A549 (cell line): Measurements from ENCODE around the gene PSMB10. TPM values are rescaled to one million over a fixed set of nuclear protein-coding genes. Genes with fewer than 3 reads are reported as not detected.

Source experiments
- ATAC-seq, 2 experiments: fragments of 200-7000 bp in 1 of 2; fragments of >200 bp in 1 of 2; cut with Nextera tagmentation in 1 of 2; cut with Tn5 transposase in 1 of 2; 3 replicates each; pipeline versions ENCODE4 v1.8.0 to v1.9.1; 2018 to 2020; ENCODE audit warnings: mild to moderate bottlenecking in 1 of 2, moderate library complexity in 1 of 2
- CTCF ChIA-PET: fragments of 300-600 bp; sonication (Branson Sonifier 250); formaldehyde crosslinking; extraction: SDS; loops from one replicate; lab custom pipeline; 2021; ENCODE audit warnings: antibody characterized with exemption, inconsistent platforms; lab: Yijun Ruan, JAX
- POLR2A ChIA-PET: fragments of 350-600 bp; formaldehyde crosslinking; extraction: SDS; loops from one replicate; lab custom pipeline; 2021; ENCODE audit warnings: antibody characterized with exemption, inconsistent platforms; lab: Yijun Ruan, JAX
- DNase-seq, 2 experiments: peaks; one replicate each; pipeline versions ENCODE4 v3.0.0 to v3.0.0-alpha.2; 2011 to 2016; ENCODE audit warnings: low read depth in 1 of 2, low spot score in 1 of 2
- FAIRE-seq: peaks from 2 replicates; lab custom pipeline; 2011; peaks lifted over from hg19 to GRCh38; lab: Jason Lieb, UNC
- H3K27ac ChIP-seq, 2 experiments: fragments of >200 bp; sonication (Bioruptor Twin); formaldehyde crosslinking; 3 replicates each; pipeline ENCODE4 v1.5.1; 2016 to 2017
- H3K4me1 ChIP-seq: fragments of >200 bp; sonication (Bioruptor Twin); formaldehyde crosslinking; 3 replicates; pipeline ENCODE4 v1.6.1; 2016
- H3K4me2 ChIP-seq: fragments of >200 bp; sonication (Bioruptor Twin); formaldehyde crosslinking; 3 replicates; pipeline ENCODE4 v1.6.1; 2016
- H3K4me3 ChIP-seq: fragments of >200 bp; sonication (Bioruptor Twin); formaldehyde crosslinking; 3 replicates; pipeline ENCODE4 v1.5.1; 2016
- H3K9me3 ChIP-seq: fragments of >200 bp; sonication (Bioruptor Twin); formaldehyde crosslinking; 3 replicates; pipeline ENCODE4 v1.6.1; 2016
- BCL3 ChIP-seq: fragments of >200 bp; sonication (Bioruptor Twin); formaldehyde crosslinking; IDR thresholded peaks from 3 replicates; pipeline ENCODE4 v1.6.1; 2016
- BHLHE40 ChIP-seq: IDR thresholded peaks from 2 replicates; pipeline ENCODE4 v1.6.1; 2012; ENCODE audit warnings: low read depth, low read length, inconsistent platforms
- CHD2 ChIP-seq: fragments of 150-350 bp; IDR thresholded peaks from 2 replicates; pipeline ENCODE4 v1.6.1; 2014; ENCODE audit warnings: low read length; ENCODE audit not compliant: partially characterized antibody
- CHD4 ChIP-seq: fragments of 200-600 bp; sonication (generic); IDR thresholded peaks from 2 replicates; pipeline ENCODE4 v1.6.1; 2016; ENCODE audit warnings: antibody characterized with exemption, mild to moderate bottlenecking, borderline replicate concordance
- EHMT2 ChIP-seq: fragments of 200-600 bp; sonication (generic); IDR thresholded peaks from 2 replicates; pipeline ENCODE4 v1.6.1; 2016; ENCODE audit warnings: antibody characterized with exemption, low read depth, mild to moderate bottlenecking, moderate library complexity
- EP300 ChIP-seq, 2 experiments: fragments of >200 bp; sonication (Bioruptor Twin); formaldehyde crosslinking; IDR thresholded peaks; 2 replicates in 1 of 2; 3 replicates in 1 of 2; pipeline ENCODE4 v1.6.1; 2016 to 2017
- ESRRA ChIP-seq: fragments of 150-350 bp; IDR thresholded peaks from 2 replicates; pipeline ENCODE4 v1.6.1; 2014; ENCODE audit warnings: mild to moderate bottlenecking, low read length, borderline replicate concordance
- FOXS1 ChIP-seq: fragments of 250-450 bp; sonication (Bioruptor Pico); IDR thresholded peaks from 2 replicates; pipeline ENCODE4 v1.5.0; 2020; ENCODE audit warnings: mild to moderate bottlenecking, moderate library complexity
- GATA3 ChIP-seq: IDR thresholded peaks from 2 replicates; pipeline ENCODE4 v1.6.1; 2012; ENCODE audit warnings: borderline replicate concordance
- HDAC2 ChIP-seq: fragments of 200-600 bp; sonication (generic); IDR thresholded peaks from 2 replicates; pipeline ENCODE4 v1.6.1; 2016
- HEYL ChIP-seq: fragments of 250-450 bp; sonication (Bioruptor Pico); IDR thresholded peaks from 2 replicates; pipeline ENCODE4 v1.8.0; 2021; ENCODE audit warnings: mild to moderate bottlenecking, moderate library complexity
- HOXB5 ChIP-seq: fragments of 250-450 bp; sonication (Bioruptor Pico); IDR thresholded peaks from 2 replicates; pipeline ENCODE4 v1.5.0; 2020; ENCODE audit warnings: mild to moderate bottlenecking, moderate library complexity
- JUN ChIP-seq, 2 experiments: fragments of >200 bp; sonication (Bioruptor Twin); formaldehyde crosslinking; IDR thresholded peaks; 2 replicates in 1 of 2; 3 replicates in 1 of 2; pipeline ENCODE4 v1.6.1; 2016 to 2017
- JUNB ChIP-seq: fragments of >200 bp; sonication (Bioruptor Twin); formaldehyde crosslinking; IDR thresholded peaks from 2 replicates; pipeline ENCODE4 v1.6.1; 2016
- KDM5A ChIP-seq: fragments of 200-600 bp; sonication (generic); IDR thresholded peaks from 2 replicates; pipeline ENCODE4 v1.6.1; 2016; ENCODE audit warnings: antibody characterized with exemption, mild to moderate bottlenecking
- MAFK ChIP-seq: fragments of 450-650 bp; IDR thresholded peaks from 2 replicates; pipeline ENCODE4 v1.6.1; 2014; ENCODE audit not compliant: partially characterized antibody
- MAX ChIP-seq: IDR thresholded peaks from 2 replicates; pipeline ENCODE4 v1.6.1; 2012
- MAZ ChIP-seq: fragments of 150-350 bp; IDR thresholded peaks from 2 replicates; pipeline ENCODE4 v1.6.1; 2014; ENCODE audit warnings: antibody characterized with exemption, low read depth, low read length, borderline replicate concordance
- MYC ChIP-seq: IDR thresholded peaks from 2 replicates; pipeline ENCODE4 v1.6.1; 2012; ENCODE audit warnings: mild to moderate bottlenecking, inconsistent platforms, low read length, improper control_type of control experiment, borderline replicate concordance
- PBX3 ChIP-seq: IDR thresholded peaks from 2 replicates; pipeline ENCODE4 v1.6.1; 2012
- PHF8 ChIP-seq: fragments of 200-600 bp; sonication (generic); IDR thresholded peaks from 2 replicates; pipeline ENCODE4 v1.6.1; 2016; ENCODE audit warnings: low read depth, mild to moderate bottlenecking, antibody characterized with exemption, moderate library complexity, borderline replicate concordance
- POLR2A ChIP-seq: IDR thresholded peaks from 2 replicates; pipeline ENCODE4 v1.6.1; 2012; ENCODE audit warnings: mild to moderate bottlenecking, low read length
- RCOR1 ChIP-seq: fragments of 150-350 bp; IDR thresholded peaks from 2 replicates; pipeline ENCODE4 v1.6.1; 2014; ENCODE audit warnings: antibody characterized with exemption, low read length, low read depth
- RFX5 ChIP-seq: fragments of 450-650 bp; IDR thresholded peaks from 2 replicates; pipeline ENCODE4 v1.7.1; 2014; ENCODE audit warnings: antibody characterized with exemption, mild to moderate bottlenecking, moderate library complexity
- RNF2 ChIP-seq: fragments of 200-600 bp; sonication (generic); IDR thresholded peaks from 2 replicates; pipeline ENCODE4 v1.6.1; 2016; ENCODE audit warnings: low read depth, mild to moderate bottlenecking, antibody characterized with exemption, moderate library complexity, borderline replicate concordance
- SMC3 ChIP-seq: fragments of >200 bp; sonication (Bioruptor Twin); formaldehyde crosslinking; IDR thresholded peaks from 3 replicates; pipeline ENCODE4 v1.6.1; 2018; ENCODE audit warnings: inconsistent platforms
- SREBF2 ChIP-seq: fragments of 450-650 bp; IDR thresholded peaks from 2 replicates; pipeline ENCODE4 v1.6.1; 2014; ENCODE audit warnings: mild to moderate bottlenecking, moderate library complexity
- TP53 ChIP-seq: fragments of 250-450 bp; sonication (Bioruptor Pico); IDR thresholded peaks from 2 replicates; pipeline ENCODE4 v1.5.0; 2021; ENCODE audit warnings: mild to moderate bottlenecking, moderate library complexity
- USF2 ChIP-seq: fragments of 450-650 bp; IDR thresholded peaks from 2 replicates; pipeline ENCODE4 v1.6.1; 2014; ENCODE audit warnings: antibody characterized with exemption
- ZC3H11A ChIP-seq: fragments of 450-650 bp; IDR thresholded peaks from 2 replicates; pipeline ENCODE4 v1.6.1; 2014; ENCODE audit warnings: antibody characterized with exemption, mild to moderate bottlenecking
- ZFP36 ChIP-seq: fragments of 450-650 bp; IDR thresholded peaks from 2 replicates; pipeline ENCODE4 v1.6.1; 2014; ENCODE audit warnings: borderline replicate concordance; ENCODE audit not compliant: partially characterized antibody
- WGBS: methylation state at CpG from one replicate; pipeline ENCODE4 v1.1.6; 2017; ENCODE audit errors: missing lambda C conversion rate; 5-methylcytosine and 5-hydroxymethylcytosine counted together
- polyA plus RNA-seq, 4 experiments: library from polyadenylated mRNA; depleted of rRNA in 3 of 4; stranded (reverse); fragments of >200 nt; fragmentation: RNase III in 1 of 4; extraction: RNeasy Plus Mini Kit Qiagen cat#74134 plus additional on column Dnase treatment in 1 of 4; gene quantifications; 2 replicates in 3 of 4; 3 replicates in 1 of 4; pipeline ENCODE4 v1.2.3, GENCODE V29; 2011 to 2017

The PSMB10 gene
- polyA plus RNA-seq, 2 of the 4 experiments (the other 2 are of a cell fraction) = 11.3 to 52.4 TPM

- ChIA-PET POLR2A (no interaction called here), CTCF (interaction anchor here (1.0 to 12.7 kb wide), 9 partner anchors 9 to 376 kb away, joined by 4 to 102 read pairs (median 5); partner anchors contain the start of gene NRN1L)
- WGBS = 98% methylated on average over 3 of the region's 3 CpGs
Measured at GRCh38 chr16:67897231-67897630, 39.4 kb downstream of the PSMB10 start.

GRCh38 chr16:67893743-67894399 lies 42.8 kb downstream of the PSMB10 start:
- no peak; a peak in 1 of 6 replicates for ATAC-seq
- POLR2A ChIA-PET = interaction anchor here (1.2 to 1.9 kb wide), 2 partner anchors 10 to 48 kb away, joined by 3 to 8 read pairs; partner anchors contain the start of gene NRN1L
- CTCF ChIA-PET = interaction anchor here (0.6 to 3.7 kb wide), 5 partner anchors 11 to 201 kb away, joined by 3 to 44 read pairs (median 4); no protein-coding TSS in a partner anchor

More at GRCh38 chr16:67897231-67897630, 39.4 kb downstream of the PSMB10 start:
- peaks cover 9% of the 10 kb centered on the region; the same call in 2 of the 3 replicates for H3K4me1 ChIP-seq
- FAIRE-seq = no peak
- H3K9me3 ChIP-seq = no peaks in the 10 kb centered on the region
- no peak for DNase-seq
- H3K4me2 ChIP-seq = no peak overlapping the region
- H3K27ac ChIP-seq = no peak overlapping the region
- no peak for ATAC-seq
- H3K4me3 ChIP-seq = no peak overlapping the region
- TF ChIP-seq MYC (no peak), ZC3H11A (no peak), KDM5A (no peak), HDAC2 (no peak), SREBF2 (no peak), EHMT2 (no peak), RCOR1 (no peak), MAFK (no peak), FOXS1 (CRISPR knock-in tag) (no peak), JUN (IDR thresholded peaks at IDR 0.05) (no peak), EP300 (IDR thresholded peaks at IDR 0.05) (no peak), HEYL (CRISPR knock-in tag) (no peak), RFX5 (no peak), JUNB (no peak), BHLHE40 (no peak)

GRCh38 chr16:67892899-67893742 lies 43.5 kb downstream of the PSMB10 start, which contains the start of gene PSKH1:
Gene PSKH1 (plus strand): TSS chr16:67893254. CDS start chr16:67908750, 15,496 bp downstream.
- Histone ChIP-seq H3K4me3 (peak within 1 kb of the TSS; percentile 98), H3K27ac (peak within 1 kb of the TSS; percentile 90 to 94), H3K4me2 (peak within 1 kb of the TSS; percentile 97), H3K9me3 (no peaks in the 10 kb centered on the region), H3K4me1 (peaks cover 11% of the 10 kb centered on the region; the same call in 2 of the 3 replicates)
- DNase-seq (peak; percentile 95 to 99), ATAC-seq (peak; percentile 98), FAIRE-seq (no peak)
- POLR2A ChIA-PET = interaction anchor here (0.6 to 1.9 kb wide), 5 partner anchors 9 to 1329 kb away, joined by 3 to 8 read pairs (median 4); partner anchors contain the start of gene NRN1L
- TF ChIP-seq HDAC2 = no peak
- no peak for TF ChIP-seq RFX5
- TF ChIP-seq PHF8 = peak; percentile 99
- TF ChIP-seq KDM5A = peak; percentile 75
- 0 out of 3 replicates have a peak, but pooled peaks have one; percentile 27 for TF ChIP-seq BCL3
- peak; percentile 11; the same call in 1 of the 2 replicates for TF ChIP-seq MAX
- TF ChIP-seq CHD2 = peak; percentile 35
- TF ChIP-seq POLR2A = peak; percentile 44
- TF ChIP-seq USF2 = no peak
- TF ChIP-seq ESRRA = no peak
- no peak for TF ChIP-seq SMC3
- peak; percentile 53 to 73; a peak in 3 of 5 replicates for TF ChIP-seq JUN (IDR thresholded peaks at IDR 0.05)
- no peak for TF ChIP-seq MAZ
- 0 out of 2 replicates have a peak, but pooled peaks have one; percentile 52 for TF ChIP-seq HOXB5 (CRISPR knock-in tag)
- no peak for TF ChIP-seq GATA3
- peak; percentile 95 for TF ChIP-seq PBX3
- peak; percentile 57; the same call in 1 of the 2 replicates for TF ChIP-seq TP53
- no peak for TF ChIP-seq ZFP36
- no peak for TF ChIP-seq CHD4
- WGBS = under 1% methylated on average over 32 of the region's 90 CpGs
- CTCF ChIA-PET = interaction anchor here (1.4 to 3.7 kb wide), 3 partner anchors 11 to 36 kb away, joined by 4 to 44 read pairs (median 10); no protein-coding TSS in a partner anchor

More at GRCh38 chr16:67893743-67894399, 42.8 kb downstream of the PSMB10 start:
- FAIRE-seq = no peak
- WGBS = 12% methylated on average over 14 of the region's 14 CpGs
- H3K9me3 ChIP-seq = no peaks in the 10 kb centered on the region
- H3K4me3 ChIP-seq = peak overlapping the region; percentile 98
- peak overlapping the region; percentile 97 for H3K4me2 ChIP-seq
- H3K27ac ChIP-seq = peak overlapping the region; percentile 90 to 94
- H3K4me1 ChIP-seq = peaks cover 11% of the 10 kb centered on the region; the same call in 2 of the 3 replicates
- DNase-seq = no peak
- no peak for TF ChIP-seq RNF2
- no peak for TF ChIP-seq EP300 (IDR thresholded peaks at IDR 0.05)
